GM04504 (cell line): ENCODE data around the gene SLC8A1.

ENCODE experiments used
- DNase-seq: peaks from one replicate; pipeline ENCODE4 v3.0.0-alpha.2; 2012; ENCODE audit warnings: low read depth

Gene SLC8A1

GRCh38 chr2:40230707-40231432 is 221.0 kb downstream of the SLC8A1 start:
- no peak for DNase-seq

- DNase-seq: no peak
These were observed 221.7 kb downstream of the SLC8A1 start for GRCh38 chr2:40230186-40230585.

- DNase-seq: no peak
These were observed 223.6 kb downstream of the SLC8A1 start for GRCh38 chr2:40228310-40228709.

- no peak for DNase-seq
These were observed 224.7 kb downstream of the SLC8A1 start for GRCh38 chr2:40227210-40227609.

GRCh38 chr2:40226637-40227036 is 225.3 kb downstream of the SLC8A1 start:
- DNase-seq: no peak

GRCh38 chr2:40225670-40226210 is 226.2 kb downstream of the SLC8A1 start:
- DNase-seq: no peak

- DNase-seq: no peak
These were observed 227.6 kb downstream of the SLC8A1 start for GRCh38 chr2:40224318-40224717.

GRCh38 chr2:40220177-40220925 is 231.5 kb downstream of the SLC8A1 start:
- no peak for DNase-seq

GRCh38 chr2:40219141-40219540 is 232.7 kb downstream of the SLC8A1 start:
- no peak for DNase-seq

GRCh38 chr2:40218679-40219078 is 233.2 kb downstream of the SLC8A1 start:
- DNase-seq: no peak

GRCh38 chr2:40213619-40214018 is 238.3 kb downstream of the SLC8A1 start:
- no peak for DNase-seq

- DNase-seq: peak; percentile 62
These were observed 238.8 kb downstream of the SLC8A1 start for GRCh38 chr2:40213071-40213470.

- DNase-seq: no peak
These were observed 240.9 kb downstream of the SLC8A1 start for GRCh38 chr2:40210968-40211353.

- DNase-seq: no peak
These were observed 241.4 kb downstream of the SLC8A1 start for GRCh38 chr2:40210344-40210967.

- no peak for DNase-seq
These were observed 242.1 kb downstream of the SLC8A1 start for GRCh38 chr2:40209761-40210160.

- no peak for DNase-seq
These were observed 243.4 kb downstream of the SLC8A1 start for GRCh38 chr2:40208463-40208862.

GRCh38 chr2:40204268-40204667 is 247.6 kb downstream of the SLC8A1 start:
- DNase-seq: no peak

- peak; percentile 53 for DNase-seq
These were observed 249.0 kb downstream of the SLC8A1 start for GRCh38 chr2:40202798-40203400.

GRCh38 chr2:40201425-40201824 is 250.5 kb downstream of the SLC8A1 start:
- DNase-seq: no peak

GRCh38 chr2:40200366-40200915 is 251.4 kb downstream of the SLC8A1 start:
- no peak for DNase-seq

GRCh38 chr2:40199771-40200170 is 252.1 kb downstream of the SLC8A1 start:
- DNase-seq: no peak

GRCh38 chr2:40197121-40197520 is 254.8 kb downstream of the SLC8A1 start:
- no peak for DNase-seq
